Measurements from ENCODE around the gene SLC6A20.
A peak's percentile ranks its signal among the peaks of the same experiment; 100 is the strongest.

Gene SLC6A20, protein sequence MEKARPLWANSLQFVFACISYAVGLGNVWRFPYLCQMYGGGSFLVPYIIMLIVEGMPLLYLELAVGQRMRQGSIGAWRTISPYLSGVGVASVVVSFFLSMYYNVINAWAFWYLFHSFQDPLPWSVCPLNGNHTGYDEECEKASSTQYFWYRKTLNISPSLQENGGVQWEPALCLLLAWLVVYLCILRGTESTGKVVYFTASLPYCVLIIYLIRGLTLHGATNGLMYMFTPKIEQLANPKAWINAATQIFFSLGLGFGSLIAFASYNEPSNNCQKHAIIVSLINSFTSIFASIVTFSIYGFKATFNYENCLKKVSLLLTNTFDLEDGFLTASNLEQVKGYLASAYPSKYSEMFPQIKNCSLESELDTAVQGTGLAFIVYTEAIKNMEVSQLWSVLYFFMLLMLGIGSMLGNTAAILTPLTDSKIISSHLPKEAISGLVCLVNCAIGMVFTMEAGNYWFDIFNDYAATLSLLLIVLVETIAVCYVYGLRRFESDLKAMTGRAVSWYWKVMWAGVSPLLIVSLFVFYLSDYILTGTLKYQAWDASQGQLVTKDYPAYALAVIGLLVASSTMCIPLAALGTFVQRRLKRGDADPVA

DNA sequence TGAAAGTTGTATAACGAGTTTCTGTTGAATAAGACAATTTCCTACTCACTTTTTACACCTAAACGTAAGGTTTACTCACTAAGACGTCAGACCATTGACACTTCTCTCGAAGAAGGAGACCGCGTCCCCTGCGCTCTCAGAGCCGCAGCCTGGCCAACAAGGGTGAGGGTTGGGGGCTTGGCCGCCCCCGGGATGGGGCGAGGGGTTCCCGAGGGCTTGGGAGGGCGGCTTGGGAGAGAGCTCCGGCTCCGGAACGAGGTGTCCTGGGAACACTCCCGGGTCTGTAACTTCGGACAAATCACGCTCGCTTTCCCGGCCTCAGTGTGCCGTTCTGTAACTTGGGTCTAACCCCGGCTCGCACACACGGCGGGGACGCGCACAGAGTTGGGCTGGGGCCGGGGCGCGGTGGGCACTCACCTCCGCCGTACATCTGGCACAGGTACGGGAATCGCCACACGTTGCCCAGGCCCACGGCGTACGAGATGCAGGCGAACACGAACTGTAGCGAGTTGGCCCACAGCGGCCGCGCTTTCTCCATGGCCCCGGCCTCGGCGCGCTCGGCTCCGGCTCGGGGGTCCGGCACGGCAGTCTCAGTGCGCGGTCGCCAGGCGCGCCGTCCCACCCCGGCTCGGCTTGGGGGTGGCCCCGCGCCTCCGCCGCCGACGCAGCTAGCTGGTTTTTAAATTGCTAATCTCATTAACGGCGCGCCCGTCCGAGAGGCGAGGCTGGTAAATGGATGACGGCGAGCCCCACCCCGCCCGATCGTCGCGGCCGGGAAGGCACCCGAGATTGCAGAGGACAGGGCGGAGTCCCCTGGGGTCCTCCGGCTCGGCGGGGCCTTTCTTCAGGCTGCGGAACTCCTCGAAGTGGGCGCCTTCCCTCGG lies at the start of gene SLC6A20:
TSS of gene SLC6A20 (minus strand) at position 655 of the 884 bp plus-strand sequence. CDS start at position 538, 117 bp downstream.
- DNase-seq: no peak

DNA sequence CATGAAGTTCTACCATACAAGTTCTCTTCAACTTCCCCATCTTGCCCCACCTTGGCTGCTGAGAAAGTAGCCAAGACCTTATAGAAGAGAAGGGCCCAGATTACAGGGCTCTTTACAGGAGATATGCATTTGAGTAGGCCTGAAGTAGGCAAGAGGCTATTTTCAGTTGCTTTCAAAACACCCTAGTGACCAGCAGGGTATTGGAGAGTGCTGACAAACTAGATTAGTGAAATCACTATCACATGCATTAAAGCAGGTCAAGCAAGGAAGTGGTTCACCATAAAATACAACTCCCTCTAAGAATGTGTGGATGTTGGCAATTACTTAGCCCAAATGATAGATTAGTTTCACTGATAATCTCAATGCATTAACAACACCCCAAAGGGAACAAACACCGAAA lies 48.3 kb upstream of the SLC6A20 start:
- DNase-seq: no peak

DNA sequence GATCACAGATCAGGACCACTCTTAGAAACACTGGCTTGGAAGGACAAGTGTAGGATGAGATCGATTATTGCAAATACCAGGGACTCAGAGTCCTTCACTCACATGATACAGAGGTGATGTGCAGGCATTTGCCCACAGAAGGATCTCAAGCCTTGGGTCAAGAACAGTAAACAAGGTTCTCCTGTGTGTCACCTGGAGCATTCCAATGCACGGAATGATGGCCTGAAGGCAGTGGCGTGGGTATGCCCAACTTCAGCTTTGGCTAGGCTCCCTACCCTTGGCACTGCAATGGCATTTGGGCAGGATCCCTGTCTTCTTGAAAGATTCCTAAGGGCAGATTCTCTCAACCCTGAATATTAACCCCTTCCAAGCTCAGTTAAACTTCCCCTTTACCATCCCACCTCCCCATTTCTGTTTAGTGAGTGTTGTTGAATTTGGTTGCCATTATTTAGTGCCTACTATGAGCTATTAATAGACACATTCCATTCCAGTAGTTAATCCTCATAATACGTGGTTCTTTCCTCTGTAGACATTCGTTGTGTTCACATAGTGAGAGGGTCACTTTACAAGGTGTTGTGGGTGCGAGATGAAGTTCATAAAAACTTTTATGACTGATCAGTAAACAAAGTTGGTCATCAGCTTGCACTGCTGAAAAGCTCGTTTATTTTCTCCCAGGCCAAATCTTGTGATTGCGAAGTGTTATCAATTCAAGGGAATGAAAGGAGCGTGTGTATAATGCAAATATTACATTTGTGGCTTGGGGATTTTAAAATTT lies 46.7 kb upstream of the SLC6A20 start:
- no peak for DNase-seq

DNA sequence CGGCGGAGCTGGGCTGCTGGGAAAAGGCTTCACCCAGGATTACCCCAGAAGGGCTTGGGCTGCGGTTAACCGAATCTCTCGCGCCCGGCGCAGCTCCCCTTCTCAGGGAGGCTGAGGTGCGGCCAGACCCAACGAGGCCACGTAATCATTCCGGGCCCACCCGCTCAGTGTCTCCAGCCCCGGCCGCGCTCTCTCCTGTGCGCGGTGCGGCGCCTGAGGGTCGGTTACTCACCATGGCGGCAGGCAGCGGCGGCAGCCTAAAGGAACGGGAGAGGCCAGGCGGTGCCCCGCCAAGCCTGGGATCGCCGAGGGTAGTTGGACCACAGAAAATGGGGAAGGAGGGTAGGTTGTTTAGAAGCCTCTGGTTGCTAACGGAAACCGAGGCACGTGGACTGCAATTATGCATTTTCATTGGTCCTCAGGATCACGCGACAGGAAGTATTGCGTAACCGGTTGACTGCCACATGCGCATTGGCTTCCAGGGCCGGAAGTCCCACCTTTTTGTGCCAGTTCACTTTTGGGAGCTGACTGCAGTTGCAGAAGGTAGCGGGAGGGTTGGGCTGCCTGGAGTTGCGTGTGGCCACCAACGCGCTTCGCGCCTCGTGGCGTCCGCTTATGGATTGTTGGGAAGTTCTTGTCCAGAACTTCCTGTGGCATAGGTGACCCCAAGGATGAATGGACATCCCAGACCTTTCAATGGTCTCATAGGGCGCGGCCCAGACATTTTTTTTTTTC lies 45.6 kb upstream of the SLC6A20 start, which contains the start of gene LZTFL1:
TSS of gene LZTFL1 (minus strand) at position 363 of the 735 bp plus-strand sequence. CDS start at position 235, 128 bp downstream.
- peak; percentile 92 for DNase-seq

DNA sequence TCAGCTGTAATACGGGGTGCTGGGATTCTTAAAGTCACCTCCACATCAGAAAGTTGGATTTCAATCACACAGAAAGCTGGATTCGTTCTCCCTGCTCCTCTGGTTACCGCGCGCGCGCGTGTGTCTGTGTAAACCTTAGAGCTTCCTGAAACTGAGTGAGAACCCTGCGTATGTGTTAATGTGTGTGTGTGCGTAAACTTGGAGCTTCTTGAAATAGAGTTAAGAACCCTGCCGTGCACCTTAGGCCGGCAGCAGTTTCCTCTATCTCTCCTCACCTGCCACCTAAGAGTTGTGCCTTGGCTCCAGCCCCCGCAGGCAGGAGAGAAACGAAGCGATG lies 45.1 kb upstream of the SLC6A20 start:
- no peak for DNase-seq

DNA sequence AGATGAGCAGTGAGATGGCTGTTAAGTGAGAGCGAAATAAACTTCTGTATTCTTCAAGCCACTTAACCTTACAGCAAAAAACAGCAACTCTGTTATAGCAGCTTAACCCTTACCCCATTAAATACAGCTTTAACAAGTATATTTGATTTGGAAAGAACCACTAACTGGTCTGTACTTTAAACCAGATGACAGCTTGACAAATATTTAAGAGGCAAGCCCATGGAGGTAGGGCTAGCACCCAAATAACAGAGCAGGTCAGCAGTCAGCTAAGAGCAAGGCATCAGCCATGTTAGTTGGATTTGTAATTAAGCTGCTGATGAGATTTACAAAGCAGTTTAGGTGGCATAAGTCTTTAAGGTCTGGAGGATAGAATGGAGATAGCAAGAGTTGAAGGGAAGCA lies 42.1 kb upstream of the SLC6A20 start:
- DNase-seq: no peak

DNA sequence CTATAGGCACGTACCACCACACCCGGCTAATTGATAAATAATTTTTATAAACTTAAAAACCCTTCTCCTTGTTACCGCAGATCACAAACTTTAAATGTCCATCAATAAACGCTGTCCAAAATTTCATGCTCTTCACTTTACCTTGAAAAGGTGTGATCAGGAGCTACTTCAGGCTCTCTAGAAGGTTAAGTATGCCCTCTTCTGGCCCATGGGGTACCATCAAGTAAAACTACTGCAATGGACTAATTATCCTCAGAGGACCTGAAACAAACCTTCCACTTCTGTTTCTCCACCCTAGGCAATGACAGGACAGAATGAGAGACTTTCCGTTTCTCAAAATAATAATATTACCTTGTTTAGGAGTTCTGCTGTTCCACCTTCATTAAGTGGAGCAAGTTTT lies 36.4 kb upstream of the SLC6A20 start:
- DNase-seq: no peak

DNA sequence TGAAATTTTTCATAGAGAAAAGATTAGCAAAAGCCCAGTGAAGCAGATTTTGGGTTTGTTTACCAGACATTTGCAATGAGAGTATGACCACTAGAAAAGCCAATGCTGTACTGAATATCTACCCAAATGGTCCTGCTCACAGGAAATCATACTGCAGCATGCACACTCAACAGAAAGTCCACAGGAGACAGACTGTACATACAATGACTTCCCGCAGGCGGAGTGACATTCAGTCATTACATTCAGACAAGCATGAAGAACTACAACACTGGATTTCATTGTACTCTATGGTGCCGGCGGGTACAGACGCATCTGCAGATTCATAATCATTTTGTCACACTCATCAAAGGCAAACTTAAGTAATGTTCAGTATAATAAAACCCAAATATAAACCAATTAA lies 33.8 kb upstream of the SLC6A20 start:
- DNase-seq: no peak

DNA sequence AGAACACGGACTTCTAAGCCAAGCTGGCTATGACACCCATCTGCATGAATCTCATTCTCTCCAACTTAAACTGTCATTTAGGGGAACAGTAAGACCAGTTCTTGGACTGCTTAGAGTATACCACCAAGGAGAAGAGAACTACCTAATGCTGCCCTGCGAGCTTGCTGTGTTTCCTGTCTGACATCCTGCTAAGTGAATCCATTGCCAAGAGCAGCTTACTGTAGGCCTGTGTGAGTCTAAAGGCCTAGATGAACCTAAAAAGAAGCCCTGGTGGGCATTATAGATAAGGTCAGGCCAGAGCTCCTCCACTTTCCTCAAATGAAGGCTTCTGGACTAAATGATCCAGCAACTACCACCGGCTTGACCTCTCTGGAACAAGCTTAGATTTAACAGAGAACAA lies 30.6 kb upstream of the SLC6A20 start:
- DNase-seq: no peak

DNA sequence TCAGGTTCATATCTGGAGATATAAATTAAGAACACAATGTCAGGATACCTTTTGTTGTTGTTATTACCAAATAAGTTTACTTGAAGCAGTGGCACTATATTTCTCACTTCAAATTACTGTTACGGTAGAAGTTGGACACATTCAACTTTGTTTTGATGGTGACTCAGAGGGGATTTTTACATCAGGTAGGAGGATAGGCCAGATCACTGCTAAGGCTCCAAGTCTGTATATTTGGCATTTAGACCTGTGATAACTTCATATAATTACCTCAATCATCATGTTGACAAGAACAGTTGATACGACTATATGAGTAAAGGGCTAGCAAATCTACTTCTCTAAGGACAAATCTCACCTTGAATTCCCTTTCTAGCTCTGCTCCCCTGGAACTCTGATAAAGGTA lies 30.0 kb upstream of the SLC6A20 start:
- no peak for DNase-seq

DNA sequence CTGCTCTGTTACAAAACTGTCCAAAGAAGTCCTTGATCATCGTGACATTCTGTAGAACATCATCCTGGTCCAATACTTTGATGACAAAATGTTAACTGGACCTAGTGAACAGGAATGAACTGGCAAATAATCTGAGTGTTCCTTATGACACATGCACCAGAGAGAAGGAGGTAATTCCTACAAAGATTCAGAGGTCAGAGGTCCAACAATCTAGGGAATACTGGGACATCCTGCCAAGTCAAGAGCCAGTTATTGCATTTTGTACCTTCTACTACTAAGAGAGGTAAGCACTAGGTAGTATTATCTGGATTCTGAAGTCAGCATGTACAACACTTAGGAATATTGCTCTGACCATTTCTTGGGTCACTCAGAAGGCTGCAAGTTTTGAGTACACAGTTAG lies 24.8 kb upstream of the SLC6A20 start:
- no peak for DNase-seq

DNA sequence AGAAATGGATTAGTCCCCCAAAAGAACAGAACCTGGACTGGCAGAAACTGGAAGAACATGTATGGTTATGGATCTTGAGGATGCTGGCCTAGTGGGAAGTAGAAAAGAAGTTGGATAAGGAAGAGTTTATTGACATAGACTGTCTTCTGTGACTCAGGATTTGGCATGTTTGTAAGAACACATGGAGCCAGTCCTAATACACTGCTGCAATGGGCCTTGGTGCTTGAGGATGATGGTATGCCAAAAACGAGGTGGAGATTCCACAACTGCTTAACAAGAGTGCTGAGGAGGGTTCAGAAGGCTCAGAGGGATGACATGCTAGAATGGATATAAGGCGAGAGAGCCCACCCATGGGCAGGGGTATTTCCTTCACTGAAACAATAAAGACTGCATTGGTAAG lies 23.2 kb upstream of the SLC6A20 start:
- DNase-seq: no peak

DNA sequence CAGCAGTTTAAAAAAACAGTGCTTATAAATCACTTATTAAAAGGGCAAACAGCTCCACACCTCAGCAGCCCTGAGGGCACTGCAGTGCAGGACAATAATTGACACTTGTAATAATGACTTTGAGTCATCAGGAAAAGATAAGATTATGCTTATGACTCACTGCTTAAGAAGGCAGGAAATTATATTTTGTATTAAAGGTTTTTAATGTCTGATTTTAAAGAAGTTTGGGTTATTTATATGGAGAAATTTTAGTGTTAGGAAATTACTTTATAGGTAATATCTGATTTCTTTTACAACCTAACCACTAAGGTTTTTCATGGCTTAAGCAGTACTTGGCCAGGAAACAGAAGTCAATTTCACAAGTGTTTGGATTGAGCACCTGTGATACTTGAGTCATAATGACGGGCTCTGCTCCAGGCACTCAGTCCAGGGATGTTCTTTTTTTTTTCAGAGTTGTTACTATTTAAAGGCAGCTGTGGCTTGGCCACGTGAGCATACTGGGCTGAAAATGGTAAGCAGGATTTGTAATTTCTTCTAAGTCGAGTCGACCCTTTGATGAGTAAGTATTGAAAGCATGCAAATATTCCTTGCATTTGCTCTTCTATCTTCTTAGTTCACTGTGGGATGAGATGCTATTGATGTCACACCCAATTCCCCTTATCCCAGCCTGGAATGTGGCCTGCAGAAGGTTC lies 21.6 kb upstream of the SLC6A20 start:
- DNase-seq: no peak

DNA sequence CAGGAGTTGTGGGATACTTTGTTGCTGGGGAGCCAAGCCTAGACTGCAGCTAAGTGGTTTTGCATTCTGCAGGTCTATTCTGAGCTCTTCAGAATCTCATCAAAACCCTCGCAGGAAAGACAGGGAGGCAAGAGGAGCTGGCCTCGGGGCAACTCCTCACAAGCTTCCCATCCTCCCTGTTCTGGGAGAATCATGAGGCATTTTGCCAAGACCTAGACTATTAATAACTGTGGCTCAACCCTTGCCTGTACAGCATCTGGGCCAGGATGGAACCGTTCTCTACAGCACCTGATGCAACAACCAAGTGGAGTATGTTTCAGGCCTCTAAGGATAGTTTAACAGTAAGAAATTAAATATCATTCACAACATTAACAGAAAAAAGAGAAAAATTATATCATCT lies 20.2 kb upstream of the SLC6A20 start:
- DNase-seq: no peak

DNA sequence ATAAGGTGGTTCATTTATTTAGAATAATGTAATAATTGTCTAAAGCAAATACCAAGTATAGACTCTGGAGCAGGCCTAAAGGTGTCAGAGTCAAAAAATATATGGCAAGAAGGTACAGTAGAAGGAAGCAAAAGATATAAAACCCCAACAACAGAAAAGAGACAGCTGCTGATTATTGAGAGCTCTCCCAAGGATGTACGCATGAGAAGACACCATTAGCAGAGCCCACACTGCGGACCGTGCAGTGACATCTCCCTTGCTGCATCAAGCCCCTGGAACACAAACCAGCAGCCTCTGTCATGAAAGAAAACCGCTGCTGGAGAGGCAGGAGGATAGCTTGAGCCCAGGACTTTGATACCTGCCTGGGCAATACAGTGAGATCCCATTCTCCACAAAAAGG lies 18.0 kb upstream of the SLC6A20 start:
- no peak for DNase-seq

DNA sequence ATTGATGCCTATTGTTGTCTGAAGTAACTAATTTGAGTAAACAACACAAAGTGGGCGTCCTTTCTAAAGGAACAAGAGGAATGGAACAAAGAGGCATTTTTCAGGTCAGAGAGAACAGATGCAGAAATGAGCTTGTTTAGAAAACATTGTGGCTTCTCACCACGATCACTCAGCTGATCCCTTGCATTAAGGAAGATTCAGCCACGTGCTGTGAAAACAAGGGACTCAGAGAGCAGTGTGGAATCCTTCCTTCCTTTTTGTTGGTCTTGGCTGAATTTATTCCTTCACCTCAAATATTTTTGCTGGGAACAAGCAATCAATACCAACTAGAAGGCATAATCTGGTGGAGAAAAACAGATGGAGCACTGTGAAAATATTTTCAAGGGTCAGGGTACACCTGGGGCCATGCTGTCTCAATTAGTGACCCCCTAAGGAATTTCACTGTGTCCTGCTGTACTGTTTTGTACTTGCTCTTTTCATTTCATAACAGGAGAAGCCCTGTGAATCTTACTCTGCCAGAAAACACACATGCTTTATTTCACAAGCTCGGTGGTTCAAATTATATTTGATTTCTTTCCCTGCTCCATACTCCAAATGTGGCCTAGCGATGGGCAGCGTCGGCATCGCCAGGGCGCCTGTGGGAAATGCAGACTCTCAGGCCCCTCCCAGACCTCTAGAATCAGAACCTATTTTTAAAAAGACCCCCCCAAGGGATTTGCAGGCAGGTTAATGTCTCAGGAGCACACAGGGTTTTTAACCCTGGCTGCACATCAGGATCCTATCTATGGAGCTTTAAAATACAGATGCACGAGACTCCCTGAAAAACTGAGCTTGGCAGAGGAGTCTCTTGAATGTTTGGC lies 11.6 kb upstream of the SLC6A20 start:
- no peak for DNase-seq

DNA sequence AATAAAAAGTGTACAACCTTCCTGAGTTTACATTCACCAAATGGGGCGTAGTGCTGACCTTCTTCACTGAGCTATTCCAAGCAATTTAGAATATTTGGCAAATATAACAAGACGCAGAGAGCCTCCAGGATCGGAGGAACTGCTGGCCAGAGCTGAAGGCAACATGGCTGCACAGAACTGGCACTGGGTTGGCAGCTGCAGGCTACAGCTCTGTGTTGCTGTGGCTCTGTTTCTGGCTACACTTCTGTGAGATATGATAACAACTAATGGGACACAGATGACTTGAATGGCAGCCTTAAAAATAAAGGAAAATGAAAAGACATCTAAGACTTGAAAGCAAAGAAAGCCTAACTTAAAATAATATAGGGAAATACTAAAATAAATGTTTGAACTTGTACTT lies 10.8 kb upstream of the SLC6A20 start:
- DNase-seq: no peak

DNA sequence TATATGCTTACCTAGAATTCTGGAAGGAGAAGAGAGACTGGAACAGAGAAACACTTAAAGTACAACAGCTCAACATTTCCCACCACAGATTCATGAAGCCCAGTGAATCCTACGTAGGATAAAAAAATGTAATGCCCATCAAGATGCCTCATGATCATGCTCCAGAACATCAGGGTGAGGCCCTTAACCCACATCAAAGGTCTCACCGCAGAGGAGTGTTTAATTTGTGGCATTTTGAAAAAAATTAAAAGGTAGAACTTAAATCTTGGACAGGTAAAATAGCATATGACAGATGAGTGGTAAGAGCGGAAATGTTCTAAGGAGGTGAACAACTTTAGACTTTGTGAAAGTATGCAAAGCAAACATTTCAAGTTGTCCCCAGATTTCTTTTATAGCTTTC lies 9.7 kb upstream of the SLC6A20 start:
- no peak for DNase-seq

DNA sequence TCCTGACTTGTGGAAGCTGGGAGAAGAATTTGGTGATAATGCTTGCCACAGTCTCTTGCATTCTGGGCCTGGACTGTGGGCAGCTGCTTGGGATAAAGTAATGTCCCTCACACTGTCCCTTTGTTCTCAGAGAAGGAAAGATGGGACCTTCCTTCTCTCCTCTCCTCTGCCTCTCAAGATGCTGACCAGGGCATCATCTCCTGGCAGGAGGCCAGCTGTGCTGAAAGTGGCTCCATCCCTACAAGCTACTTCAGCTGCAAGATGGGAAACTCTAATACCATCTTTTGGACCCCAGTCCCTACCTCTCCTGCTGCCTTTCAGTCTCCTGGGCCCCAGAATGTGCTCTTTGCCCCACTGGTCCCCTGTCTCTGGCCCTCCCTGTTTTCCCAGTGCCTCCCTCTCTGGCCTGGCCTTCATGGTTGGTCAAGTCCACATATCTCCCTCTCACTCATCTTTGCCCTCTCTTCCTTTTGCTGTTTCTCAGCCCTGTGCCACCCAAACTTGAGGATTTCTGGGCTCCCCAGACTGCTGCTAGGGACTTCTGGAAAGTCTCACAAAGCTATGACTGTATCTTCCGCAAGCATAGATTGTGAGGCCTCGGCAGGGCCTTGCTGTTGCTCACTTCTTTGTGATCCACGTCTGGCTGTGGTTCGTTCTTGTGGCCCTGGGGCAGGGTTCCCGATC lies 7.1 kb upstream of the SLC6A20 start:
- no peak for DNase-seq

DNA sequence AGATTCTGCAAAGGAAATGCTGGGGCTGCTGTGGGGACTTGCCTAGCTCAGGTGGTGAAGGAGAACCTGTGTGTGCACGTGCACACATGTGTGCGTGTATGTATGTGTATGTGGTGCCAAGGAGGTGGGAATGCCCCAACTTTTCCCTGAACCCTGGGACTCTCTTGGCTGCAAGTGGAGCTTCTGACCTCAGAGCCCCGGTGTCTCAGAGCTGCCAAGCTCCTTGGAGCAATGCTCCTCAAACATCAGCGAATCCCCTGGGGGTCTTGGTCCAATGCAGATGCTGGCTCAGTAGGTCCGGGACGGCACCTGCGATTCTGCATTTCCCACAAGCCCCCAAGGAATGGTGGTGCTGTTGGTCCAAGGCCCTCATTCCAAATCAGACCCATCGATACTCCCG lies 5.8 kb upstream of the SLC6A20 start:
- DNase-seq: no peak

Measured in DMS 273 treated with DMSO at 0.1 percent for 48 hours (cell line).